HCT116 (cell line): Measurements from ENCODE around the gene LDLRAD4. TPM values are rescaled to one million over a fixed set of nuclear protein-coding genes. Genes with fewer than 3 reads are reported as not detected.

Experiments used
- ATAC-seq: fragments of 200-7000 bp; cut with Tn5 transposase; 2 replicates; pipeline ENCODE4 v1.9.1; 2020; ENCODE audit warnings: mild to moderate bottlenecking, moderate library complexity
- BruUV-seq: library from RNA; stranded (reverse); fragments of 400-500 nt; replicated peaks from 2 replicates; lab custom pipeline; 2021; lab: Mats Ljungman, UMichigan
- CTCF ChIA-PET: fragments of 300-600 bp; sonication (Branson Sonifier 250); formaldehyde crosslinking; loops from one replicate; lab custom pipeline; 2021; ENCODE audit warnings: antibody characterized with exemption; lab: Charles Lee
- POLR2A ChIA-PET: fragments of 300-600, 350-600 bp; sonication (Branson Sonifier 250); formaldehyde crosslinking; loops from one replicate; lab custom pipeline; 2021; ENCODE audit warnings: antibody characterized with exemption; lab: Charles Lee
- RAD21 ChIA-PET, 2 experiments: fragments of 300-600 bp; sonication (Branson Sonifier 250); formaldehyde crosslinking; loops; one replicate each; lab custom pipeline; 2023; ENCODE audit warnings: low total read pairs in 2 of 2; ENCODE audit not compliant: uncharacterized antibody in 2 of 2, unreplicated experiment in 2 of 2, low non-redundant PET in 1 of 2; lab: Charles Lee
- DNase-seq: peaks from one replicate; pipeline ENCODE4 v3.0.0-alpha.2; 2010; ENCODE audit warnings: low read depth, low spot score
- H2AFZ ChIP-seq: fragments of 200-600 bp; shearing (Covaris generic), sonication (generic); 2 replicates; pipeline ENCODE4 v1.6.1; 2017; ENCODE audit warnings: low read depth, mixed run types, mixed read lengths, antibody characterized with exemption, low read length; ENCODE audit not compliant: poor library complexity, severe bottlenecking
- H3K27ac ChIP-seq: 2 replicates; pipeline ENCODE4 v1.5.1; 2012; ENCODE audit warnings: low read depth, low read length
- H3K27me3 ChIP-seq: fragments of 200-600 bp; sonication (generic); 2 replicates; pipeline ENCODE4 v1.6.1; 2016; ENCODE audit warnings: mixed run types, low read length, mixed read lengths; ENCODE audit not compliant: insufficient read depth
- H3K36me3 ChIP-seq, 2 experiments: fragments of 200-500 bp in 1 of 2; fragments of 200-600 bp in 1 of 2; sonication (Bioruptor generic) in 1 of 2; sonication (generic) in 1 of 2; 2 replicates each; pipeline versions ENCODE4 v1.5.1 to v1.6.1; 2014 to 2016; ENCODE audit warnings: low read length in 2 of 2, inconsistent platforms in 1 of 2, mixed read lengths in 1 of 2, mixed run types in 1 of 2; ENCODE audit not compliant: insufficient read depth in 2 of 2, control insufficient read depth in 1 of 2
- H3K4me1 ChIP-seq, 2 experiments: fragments of 200-600 bp in 1 of 2; sonication (generic) in 1 of 2; 2 replicates each; pipeline versions ENCODE4 v1.5.1 to v1.6.1; 2012 to 2017; ENCODE audit warnings: low read length in 2 of 2, inconsistent platforms in 1 of 2, mild to moderate bottlenecking in 1 of 2, mixed read lengths in 1 of 2, mixed run types in 1 of 2, moderate library complexity in 1 of 2; ENCODE audit not compliant: insufficient read depth in 2 of 2, control insufficient read depth in 1 of 2
- H3K4me2 ChIP-seq: fragments of 200-600 bp; sonication (generic); 2 replicates; pipeline ENCODE4 v1.6.1; 2017; ENCODE audit warnings: mixed run types, low read length, mixed read lengths
- H3K4me3 ChIP-seq, 2 experiments: fragments of 200-600 bp in 1 of 2; sonication (generic) in 1 of 2; replicated peaks in 1 of 2; 2 replicates each; pipeline ENCODE4 v1.5.1; 2011 to 2016; ENCODE audit warnings: low read length in 2 of 2, control low read depth in 1 of 2, low read depth in 1 of 2, mild to moderate bottlenecking in 1 of 2, mixed read lengths in 1 of 2, mixed run types in 1 of 2
- H3K79me2 ChIP-seq: fragments of 200-600 bp; sonication (generic); 2 replicates; pipeline ENCODE4 v1.6.1; 2017; ENCODE audit warnings: mild to moderate bottlenecking, mixed run types, low read length, moderate library complexity, mixed read lengths; ENCODE audit not compliant: insufficient read depth
- H3K9ac ChIP-seq: fragments of 200-600 bp; sonication (generic); 2 replicates; pipeline ENCODE4 v1.6.1; 2016; ENCODE audit warnings: low read length, mixed read lengths
- H3K9me2 ChIP-seq: fragments of 200-600 bp; sonication (generic), shearing (Covaris generic); 2 replicates; pipeline ENCODE4 v1.6.1; 2017; ENCODE audit warnings: mixed run types, mild to moderate bottlenecking, moderate library complexity; ENCODE audit not compliant: insufficient read depth
- H3K9me3 ChIP-seq, 2 experiments: fragments of 200-500 bp in 1 of 2; fragments of 200-600 bp in 1 of 2; sonication (Bioruptor generic) in 1 of 2; sonication (generic) in 1 of 2; 2 replicates each; pipeline ENCODE4 v1.6.1; 2014 to 2017; ENCODE audit warnings: low read length in 2 of 2, mixed read lengths in 2 of 2, inconsistent platforms in 1 of 2, low read depth in 1 of 2, mild to moderate bottlenecking in 1 of 2, mixed run types in 1 of 2, moderate library complexity in 1 of 2; ENCODE audit not compliant: control insufficient read depth in 1 of 2, insufficient read depth in 1 of 2
- H4K20me1 ChIP-seq: fragments of 200-600 bp; sonication (generic), shearing (Covaris generic); 2 replicates; pipeline ENCODE4 v1.6.1; 2017; ENCODE audit warnings: mixed run types, mild to moderate bottlenecking, moderate library complexity; ENCODE audit not compliant: insufficient read depth
- CBX3 ChIP-seq: IDR thresholded peaks from 2 replicates; pipeline ENCODE4 v1.6.1; 2012; ENCODE audit warnings: low read depth
- CEBPB ChIP-seq: IDR thresholded peaks from 2 replicates; pipeline ENCODE4 v1.6.1; 2012; ENCODE audit warnings: low read depth
- ELF1 ChIP-seq: IDR thresholded peaks from 2 replicates; pipeline ENCODE4 v1.6.1; 2012; ENCODE audit warnings: low read depth, borderline replicate concordance
- EZH2phosphoT487 ChIP-seq: fragments of 200-600 bp; IDR thresholded peaks from 2 replicates; pipeline ENCODE4 v1.6.1; 2018; ENCODE audit warnings: antibody characterized with exemption, borderline replicate concordance
- POLR2A ChIP-seq: IDR thresholded peaks from 2 replicates; pipeline ENCODE4 v1.7.0; 2011; ENCODE audit warnings: borderline replicate concordance; ENCODE audit not compliant: insufficient read depth, insufficient read length; ENCODE audit errors: extremely low read depth
- POLR2AphosphoS5 ChIP-seq: IDR thresholded peaks from 2 replicates; pipeline ENCODE4 v1.6.1; 2011; ENCODE audit warnings: mild to moderate bottlenecking, low read depth, low read length, moderate library complexity
- RAD21 ChIP-seq: IDR thresholded peaks from 2 replicates; pipeline ENCODE4 v1.6.1; 2012; ENCODE audit warnings: low read depth, mild to moderate bottlenecking
- SP1 ChIP-seq: IDR thresholded peaks from 2 replicates; pipeline ENCODE4 v1.6.1; 2012; ENCODE audit warnings: low read depth
- SRF ChIP-seq: IDR thresholded peaks from 2 replicates; pipeline ENCODE4 v1.6.1; 2012; ENCODE audit warnings: low read depth
- TCF7L2 ChIP-seq: IDR thresholded peaks from 2 replicates; pipeline ENCODE4 v1.7.0; 2011; ENCODE audit warnings: borderline replicate concordance, inconsistent platforms; ENCODE audit not compliant: insufficient read depth, insufficient read length; ENCODE audit errors: extremely low read depth
- ZNF274 ChIP-seq: fragments of 200-500 bp; sonication (Bioruptor generic); IDR thresholded peaks from 2 replicates; pipeline ENCODE4 v1.6.1; 2014; ENCODE audit warnings: mild to moderate bottlenecking, low read depth, low read length, inconsistent platforms
- intact Hi-C: fragments of 100-400 bp; cut with micrococcal nuclease; formaldehyde crosslinking; loops from 2 replicates; pipeline ENCODE4 v1.10.0; 2022
- total RNA-seq: library from RNA; stranded (reverse); gene quantifications from one replicate; pipeline ENCODE4 v1.2.1, GENCODE V29; 2021; ENCODE audit not compliant: unreplicated experiment
- TF ChIP-seq, protein P1 (sequence below): IDR thresholded peaks from 2 replicates; pipeline ENCODE4 v1.6.1; 2012
- TF ChIP-seq, protein P2 (sequence below): IDR thresholded peaks from 2 replicates; pipeline ENCODE4 v1.6.1; 2012; ENCODE audit warnings: low read depth
- TF ChIP-seq, protein P3 (sequence below): IDR thresholded peaks from 2 replicates; pipeline ENCODE4 v1.6.1; 2012

LDLRAD4 gene
- total RNA-seq, 1 experiment from 2014 or later: 1.2 TPM

DNA sequence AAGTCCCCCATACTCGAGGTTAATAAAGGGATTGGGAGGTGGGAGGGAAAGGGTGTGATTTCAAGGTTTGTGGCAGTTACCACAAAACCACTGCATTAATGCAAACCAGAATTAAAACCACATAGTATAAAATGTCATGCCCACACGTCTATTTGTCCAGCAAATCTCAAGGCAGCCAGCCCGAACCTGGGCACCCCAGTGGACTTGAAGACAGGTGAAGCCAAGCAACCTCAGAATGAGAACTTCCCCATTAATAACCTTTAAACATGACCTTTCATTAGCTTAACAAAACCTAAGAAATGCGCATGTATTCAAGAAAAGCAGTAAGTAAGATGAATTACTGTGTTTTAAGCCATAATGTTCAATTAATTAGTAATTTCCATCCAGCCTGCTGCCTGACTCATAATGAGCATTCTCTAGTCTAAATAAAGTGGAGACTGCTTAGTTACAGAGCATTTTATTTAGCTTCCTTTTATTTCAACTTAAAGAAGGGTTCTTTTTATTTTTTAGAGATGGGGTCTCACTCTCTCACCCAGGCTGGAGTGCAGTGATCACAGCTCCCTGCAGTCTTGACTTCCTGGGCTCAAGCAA, 278.2 kb downstream of the LDLRAD4 start (continued):
- TF ChIP-seq TCF7L2 (no peak), SRF (no peak), CBX3 (no peak)

DNA sequence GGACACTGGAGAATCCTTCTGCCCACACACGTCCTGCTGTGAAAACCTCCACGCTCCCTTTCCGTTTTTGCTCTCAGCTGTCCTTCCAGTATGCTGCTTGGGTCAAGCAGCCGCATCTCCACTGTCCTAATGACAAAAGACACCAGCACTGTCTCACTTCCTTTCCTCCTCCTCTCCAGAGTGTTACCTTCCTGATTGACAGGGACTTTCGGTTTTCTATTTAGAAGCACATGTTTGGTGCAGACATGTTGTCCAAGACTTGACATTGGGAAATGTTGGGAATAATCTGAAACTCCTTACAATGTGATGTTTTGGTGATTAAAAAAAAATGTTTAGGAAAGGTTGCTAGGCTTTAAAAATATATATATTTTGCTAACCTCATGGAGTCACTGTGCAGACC, 281.2 kb downstream of the LDLRAD4 start:
- intact Hi-C loops: no loop called here
- POLR2A ChIA-PET: no interaction called here
- H3K79me2 ChIP-seq: no peaks in the 10 kb centered on the region
- H2AFZ ChIP-seq: no peak overlapping the region
- H3K4me3 ChIP-seq: no peak overlapping the region
- CTCF ChIA-PET: no interaction called here
- RAD21 ChIA-PET: no interaction called here
- peaks cover 0 to 9% of the 10 kb centered on the region in 2 experiments; a peak in 2 of 4 replicates for H3K9me3 ChIP-seq
- peaks cover 18% of the 10 kb centered on the region for H3K27me3 ChIP-seq
- TF ChIP-seq CEBPB (no peak), ZNF274 (no peak), POLR2AphosphoS5 (no peak), POLR2A (no peak), SP1 (no peak), RAD21 (no peak), ELF1 (no peak), EZH2phosphoT487 (no peak), CBX3 (no peak)
- TF ChIP-seq, protein P1, sequence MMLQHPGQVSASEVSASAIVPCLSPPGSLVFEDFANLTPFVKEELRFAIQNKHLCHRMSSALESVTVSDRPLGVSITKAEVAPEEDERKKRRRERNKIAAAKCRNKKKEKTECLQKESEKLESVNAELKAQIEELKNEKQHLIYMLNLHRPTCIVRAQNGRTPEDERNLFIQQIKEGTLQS: no peak
- TF ChIP-seq, protein P2, sequence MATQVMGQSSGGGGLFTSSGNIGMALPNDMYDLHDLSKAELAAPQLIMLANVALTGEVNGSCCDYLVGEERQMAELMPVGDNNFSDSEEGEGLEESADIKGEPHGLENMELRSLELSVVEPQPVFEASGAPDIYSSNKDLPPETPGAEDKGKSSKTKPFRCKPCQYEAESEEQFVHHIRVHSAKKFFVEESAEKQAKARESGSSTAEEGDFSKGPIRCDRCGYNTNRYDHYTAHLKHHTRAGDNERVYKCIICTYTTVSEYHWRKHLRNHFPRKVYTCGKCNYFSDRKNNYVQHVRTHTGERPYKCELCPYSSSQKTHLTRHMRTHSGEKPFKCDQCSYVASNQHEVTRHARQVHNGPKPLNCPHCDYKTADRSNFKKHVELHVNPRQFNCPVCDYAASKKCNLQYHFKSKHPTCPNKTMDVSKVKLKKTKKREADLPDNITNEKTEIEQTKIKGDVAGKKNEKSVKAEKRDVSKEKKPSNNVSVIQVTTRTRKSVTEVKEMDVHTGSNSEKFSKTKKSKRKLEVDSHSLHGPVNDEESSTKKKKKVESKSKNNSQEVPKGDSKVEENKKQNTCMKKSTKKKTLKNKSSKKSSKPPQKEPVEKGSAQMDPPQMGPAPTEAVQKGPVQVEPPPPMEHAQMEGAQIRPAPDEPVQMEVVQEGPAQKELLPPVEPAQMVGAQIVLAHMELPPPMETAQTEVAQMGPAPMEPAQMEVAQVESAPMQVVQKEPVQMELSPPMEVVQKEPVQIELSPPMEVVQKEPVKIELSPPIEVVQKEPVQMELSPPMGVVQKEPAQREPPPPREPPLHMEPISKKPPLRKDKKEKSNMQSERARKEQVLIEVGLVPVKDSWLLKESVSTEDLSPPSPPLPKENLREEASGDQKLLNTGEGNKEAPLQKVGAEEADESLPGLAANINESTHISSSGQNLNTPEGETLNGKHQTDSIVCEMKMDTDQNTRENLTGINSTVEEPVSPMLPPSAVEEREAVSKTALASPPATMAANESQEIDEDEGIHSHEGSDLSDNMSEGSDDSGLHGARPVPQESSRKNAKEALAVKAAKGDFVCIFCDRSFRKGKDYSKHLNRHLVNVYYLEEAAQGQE: no peak
- TF ChIP-seq, protein P3, sequence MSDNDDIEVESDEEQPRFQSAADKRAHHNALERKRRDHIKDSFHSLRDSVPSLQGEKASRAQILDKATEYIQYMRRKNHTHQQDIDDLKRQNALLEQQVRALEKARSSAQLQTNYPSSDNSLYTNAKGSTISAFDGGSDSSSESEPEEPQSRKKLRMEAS: no peak
- peaks cover 0 to 4% of the 10 kb centered on the region in 2 experiments; a peak in 1 of 4 replicates for H3K4me1 ChIP-seq
- H3K9ac ChIP-seq: no peak overlapping the region
- H3K4me2 ChIP-seq: no peak overlapping the region
- H3K9me2 ChIP-seq: no peaks in the 10 kb centered on the region
- H4K20me1 ChIP-seq: no peaks in the 10 kb centered on the region
- no peaks in the 10 kb centered on the region for H3K36me3 ChIP-seq
- BruUV-seq: no TSS peak
- DNase-seq (no peak), ATAC-seq (no peak)
- no peak overlapping the region for H3K27ac ChIP-seq
